Measurements from ENCODE around the gene GALR1.
"Not testable (repeated sequence)": the region's sequence is repeated elsewhere in the genome, so short reads cannot be mapped to it uniquely, and the experiment has no call there.

GALR1 gene

GRCh38 chr18:77250926-77251729, 1.5 kb downstream of the GALR1 start:
- DNase-seq = no peak

- DNase-seq = no peak
These were observed 2.0 kb downstream of the GALR1 start for GRCh38 chr18:77251730-77252050.

GRCh38 chr18:77254711-77255405, 5.2 kb downstream of the GALR1 start:
- no peak for DNase-seq

GRCh38 chr18:77255426-77256105, 5.9 kb downstream of the GALR1 start:
- DNase-seq = no peak

- DNase-seq = no peak
These were observed 13.2 kb downstream of the GALR1 start for GRCh38 chr18:77262643-77263465.

GRCh38 chr18:77263466-77263763, 13.8 kb downstream of the GALR1 start:
- DNase-seq = no peak

GRCh38 chr18:77267969-77268368, 18.3 kb downstream of the GALR1 start:
- DNase-seq = no peak

GRCh38 chr18:77268456-77268855, 18.8 kb downstream of the GALR1 start:
- DNase-seq = no peak

- DNase-seq = no peak
These were observed 22.2 kb downstream of the GALR1 start for GRCh38 chr18:77271576-77272481.

GRCh38 chr18:77290841-77291240, 41.2 kb downstream of the GALR1 start:
- DNase-seq = not testable (repeated sequence)

- no peak for DNase-seq
These were observed 48.5 kb downstream of the GALR1 start for GRCh38 chr18:77298172-77298571.

- DNase-seq = no peak
These were observed 50.1 kb downstream of the GALR1 start for GRCh38 chr18:77299706-77300105.

GRCh38 chr18:77300579-77300978, 50.9 kb downstream of the GALR1 start:
- no peak for DNase-seq

- no peak for DNase-seq
These were observed 54.6 kb downstream of the GALR1 start for GRCh38 chr18:77304268-77304667.

- DNase-seq = no peak
These were observed 56.0 kb downstream of the GALR1 start for GRCh38 chr18:77305676-77306075.

- no peak for DNase-seq
These were observed 58.6 kb downstream of the GALR1 start for GRCh38 chr18:77308216-77308615.

- no peak for DNase-seq
These were observed 64.9 kb downstream of the GALR1 start for GRCh38 chr18:77314511-77314910.

GRCh38 chr18:77314952-77315351, 65.3 kb downstream of the GALR1 start:
- DNase-seq = no peak

GRCh38 chr18:77316008-77316407, 66.4 kb downstream of the GALR1 start:
- DNase-seq = no peak

- DNase-seq = no peak
These were observed 67.0 kb downstream of the GALR1 start for GRCh38 chr18:77316641-77317040.

GRCh38 chr18:77320971-77321559, 71.4 kb downstream of the GALR1 start:
- no peak for DNase-seq
